Nephron (organoid): ENCODE data around the gene TYROBP.

Source experiments
- H3K27ac Mint-ChIP-seq, 3 experiments: 2 replicates each; pipeline ENCODE4 v1.8.0; 2020; ENCODE audit warnings: mixed read lengths in 3 of 3, mild to moderate bottlenecking in 2 of 3, moderate library complexity in 1 of 3
- H3K27me3 Mint-ChIP-seq: 2 replicates; pipeline ENCODE4 v1.8.0; 2021; ENCODE audit warnings: low read depth, mild to moderate bottlenecking, moderate library complexity, mixed read lengths
- H3K36me3 Mint-ChIP-seq: 2 replicates; pipeline ENCODE4 v1.8.0; 2020; ENCODE audit warnings: low read depth, mixed read lengths
- H3K4me1 Mint-ChIP-seq: 2 replicates; pipeline ENCODE4 v1.8.0; 2020; ENCODE audit warnings: mixed read lengths
- H3K4me3 Mint-ChIP-seq, 3 experiments: 2 replicates each; pipeline ENCODE4 v1.8.0; 2020; ENCODE audit warnings: mild to moderate bottlenecking in 3 of 3, mixed read lengths in 3 of 3, moderate library complexity in 2 of 3
- H3K9me3 Mint-ChIP-seq: 2 replicates; pipeline ENCODE4 v1.8.0; 2020; ENCODE audit warnings: mixed read lengths
- TF ChIP-seq, protein P1 (sequence below), 3 experiments: fragments of 200-600 bp; sonication (generic); IDR thresholded peaks; one replicate each; pipeline ENCODE4 v1.5.0; 2021; ENCODE audit warnings: antibody characterized with exemption in 3 of 3; ENCODE audit not compliant: unreplicated experiment in 3 of 3

Gene TYROBP

DNA sequence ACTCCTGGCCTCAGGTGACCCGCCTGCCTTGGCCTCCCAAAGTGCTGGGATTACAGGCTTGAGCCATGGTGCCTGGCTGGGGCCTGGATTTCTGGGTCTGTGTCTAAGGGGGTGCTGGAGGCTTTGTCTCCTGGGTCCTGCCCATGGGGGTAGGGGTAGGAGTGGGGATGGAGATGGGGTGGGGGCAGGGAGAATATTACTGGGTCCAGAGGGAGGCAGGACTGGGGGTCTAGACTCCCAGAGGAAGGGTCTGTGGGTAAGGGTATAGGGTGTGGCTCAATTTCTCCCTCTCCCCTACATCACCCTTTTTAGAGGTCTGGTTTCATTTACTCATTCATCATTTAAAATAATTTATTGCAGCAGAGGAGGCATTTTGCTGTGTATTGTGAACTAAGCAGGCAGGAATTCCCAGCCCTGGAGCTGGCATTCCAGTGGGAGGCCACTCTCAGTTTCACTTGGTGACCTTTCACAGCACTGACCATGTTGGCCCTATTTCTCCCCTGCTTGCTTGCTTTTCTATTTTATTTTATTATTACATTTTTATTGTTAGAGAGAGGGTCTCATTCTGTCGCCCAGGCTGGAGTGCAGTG, 6.9 kb downstream of the TYROBP start:
- H3K4me3 Mint-ChIP-seq = peak overlapping the region; percentile 78 to 97 (median 97)
- H3K27ac Mint-ChIP-seq = peak overlapping the region in 1 of 3 experiments; percentile 83
- peaks cover 19% of the 10 kb centered on the region for H3K27me3 Mint-ChIP-seq
- TF ChIP-seq, protein P1, sequence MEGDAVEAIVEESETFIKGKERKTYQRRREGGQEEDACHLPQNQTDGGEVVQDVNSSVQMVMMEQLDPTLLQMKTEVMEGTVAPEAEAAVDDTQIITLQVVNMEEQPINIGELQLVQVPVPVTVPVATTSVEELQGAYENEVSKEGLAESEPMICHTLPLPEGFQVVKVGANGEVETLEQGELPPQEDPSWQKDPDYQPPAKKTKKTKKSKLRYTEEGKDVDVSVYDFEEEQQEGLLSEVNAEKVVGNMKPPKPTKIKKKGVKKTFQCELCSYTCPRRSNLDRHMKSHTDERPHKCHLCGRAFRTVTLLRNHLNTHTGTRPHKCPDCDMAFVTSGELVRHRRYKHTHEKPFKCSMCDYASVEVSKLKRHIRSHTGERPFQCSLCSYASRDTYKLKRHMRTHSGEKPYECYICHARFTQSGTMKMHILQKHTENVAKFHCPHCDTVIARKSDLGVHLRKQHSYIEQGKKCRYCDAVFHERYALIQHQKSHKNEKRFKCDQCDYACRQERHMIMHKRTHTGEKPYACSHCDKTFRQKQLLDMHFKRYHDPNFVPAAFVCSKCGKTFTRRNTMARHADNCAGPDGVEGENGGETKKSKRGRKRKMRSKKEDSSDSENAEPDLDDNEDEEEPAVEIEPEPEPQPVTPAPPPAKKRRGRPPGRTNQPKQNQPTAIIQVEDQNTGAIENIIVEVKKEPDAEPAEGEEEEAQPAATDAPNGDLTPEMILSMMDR (IDR thresholded peaks at IDR 0.05; ENCODE audit: unreplicated experiment in 3 of 3) = no peak
- H3K36me3 Mint-ChIP-seq = no peaks in the 10 kb centered on the region
- H3K9me3 Mint-ChIP-seq = no peaks in the 10 kb centered on the region
- peaks cover 14% of the 10 kb centered on the region for H3K4me1 Mint-ChIP-seq

DNA sequence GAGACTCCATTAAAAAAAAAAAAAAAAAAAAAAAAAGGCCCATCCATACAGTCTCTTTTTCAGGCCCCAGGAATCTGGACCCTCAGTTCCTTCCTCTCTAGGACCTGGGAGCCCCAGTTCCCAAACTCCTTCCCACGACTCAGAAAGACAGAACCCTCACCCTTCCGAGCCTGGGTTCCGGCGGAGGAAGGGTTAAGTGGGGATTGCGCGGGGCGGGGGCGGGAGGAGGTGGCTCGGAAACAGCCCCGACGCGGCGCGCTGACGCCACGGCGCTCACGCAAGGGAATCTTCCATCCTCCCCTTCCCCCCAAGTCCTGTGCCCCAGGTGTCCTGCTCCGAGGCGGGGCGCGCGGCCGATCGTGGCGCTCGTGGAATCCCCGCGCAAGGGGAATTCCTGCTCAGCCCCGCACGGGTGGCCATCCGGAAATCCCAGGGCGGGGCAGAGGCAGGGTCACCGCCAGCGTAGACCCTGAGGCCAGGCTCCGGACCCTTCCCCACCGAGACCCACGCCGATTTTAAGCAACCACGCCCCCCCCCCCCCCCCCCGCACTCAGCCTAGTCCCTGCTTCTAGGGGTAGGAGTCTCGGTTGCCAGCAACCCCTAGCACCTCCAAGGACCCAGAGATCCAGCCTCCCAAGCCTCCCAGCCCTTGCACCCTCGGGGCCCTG, 8.4 kb downstream of the TYROBP start:
- TF ChIP-seq, protein P1 (IDR thresholded peaks at IDR 0.05; ENCODE audit: unreplicated experiment in 3 of 3) = no peak
- Mint-ChIP-seq H3K36me3 (peaks cover 5% of the 10 kb centered on the region), H3K4me1 (peaks cover 14% of the 10 kb centered on the region), H3K27ac (peak overlapping the region in 2 of 3 experiments; percentile 81 to 89), H3K4me3 (peak overlapping the region; percentile 93 to 97 (median 97)), H3K9me3 (no peaks in the 10 kb centered on the region), H3K27me3 (peaks cover 19% of the 10 kb centered on the region)

DNA sequence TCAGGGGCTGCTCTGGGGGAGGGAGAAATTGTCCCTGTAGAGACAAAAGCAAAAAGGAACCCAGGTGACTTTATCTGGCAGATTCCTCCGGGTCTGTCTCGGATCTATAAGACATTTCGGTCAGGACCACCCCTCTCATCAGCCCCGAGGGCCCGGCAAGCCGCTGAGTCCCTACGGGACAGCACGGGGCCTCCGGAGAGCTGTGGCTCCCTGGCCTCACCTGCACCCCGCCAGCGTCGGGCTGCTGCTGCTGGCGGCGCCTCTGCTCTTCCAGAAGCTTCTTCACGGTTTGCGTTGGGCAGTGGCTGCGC, 9.6 kb downstream of the TYROBP start:
- Mint-ChIP-seq H3K9me3 (no peaks in the 10 kb centered on the region), H3K36me3 (peaks cover 5% of the 10 kb centered on the region), H3K4me1 (peaks cover 13% of the 10 kb centered on the region), H3K27ac (no peak overlapping the region), H3K4me3 (peak overlapping the region; percentile 93 to 97 (median 97)), H3K27me3 (peaks cover 17% of the 10 kb centered on the region)
- TF ChIP-seq, protein P1 (IDR thresholded peaks at IDR 0.05; ENCODE audit: unreplicated experiment in 3 of 3) = no peak

DNA sequence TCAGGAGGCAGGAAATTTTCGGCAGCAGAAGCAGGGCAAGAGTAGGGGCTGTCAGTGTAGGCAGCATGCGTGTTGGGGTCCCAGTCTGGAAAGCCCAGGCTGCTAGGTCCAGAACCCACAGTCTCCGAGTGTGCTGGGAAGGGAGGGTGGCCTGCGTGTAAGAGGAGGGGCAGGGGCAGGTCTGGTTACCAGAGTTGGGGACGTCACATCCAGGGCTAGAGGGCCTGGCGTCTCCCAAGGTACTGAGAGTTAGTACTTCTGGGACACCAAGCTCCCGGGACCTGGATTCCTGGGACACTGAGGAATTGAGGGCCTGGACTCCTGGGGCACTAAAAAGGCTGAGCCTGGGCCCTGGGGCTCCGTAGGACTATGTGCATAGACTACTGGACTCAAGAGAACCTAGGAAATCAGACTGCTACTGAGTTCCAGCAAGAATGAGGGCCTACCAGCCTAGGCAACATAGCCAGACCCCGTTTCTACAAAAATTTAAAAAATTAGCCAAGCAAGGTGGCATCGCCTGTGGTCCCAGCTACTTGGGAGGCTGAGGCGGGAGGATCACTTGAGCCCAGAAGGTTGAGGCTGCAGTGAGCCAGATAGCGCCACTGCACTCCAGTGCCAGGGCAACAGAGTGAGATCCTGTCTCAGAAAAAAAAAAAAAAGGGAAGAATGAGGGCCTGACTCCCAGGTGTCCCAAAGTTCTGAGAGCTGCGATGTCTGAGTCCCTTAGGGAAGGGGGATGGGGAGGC, 10.2 kb downstream of the TYROBP start:
- Mint-ChIP-seq H3K27me3 (peaks cover 11% of the 10 kb centered on the region), H3K27ac (no peak overlapping the region), H3K4me3 (peak overlapping the region; percentile 79 to 97 (median 93)), H3K9me3 (no peaks in the 10 kb centered on the region), H3K36me3 (peaks cover 5% of the 10 kb centered on the region), H3K4me1 (peaks cover 10% of the 10 kb centered on the region)
- TF ChIP-seq, protein P1 (IDR thresholded peaks at IDR 0.05; ENCODE audit: unreplicated experiment in 3 of 3) = no peak

DNA sequence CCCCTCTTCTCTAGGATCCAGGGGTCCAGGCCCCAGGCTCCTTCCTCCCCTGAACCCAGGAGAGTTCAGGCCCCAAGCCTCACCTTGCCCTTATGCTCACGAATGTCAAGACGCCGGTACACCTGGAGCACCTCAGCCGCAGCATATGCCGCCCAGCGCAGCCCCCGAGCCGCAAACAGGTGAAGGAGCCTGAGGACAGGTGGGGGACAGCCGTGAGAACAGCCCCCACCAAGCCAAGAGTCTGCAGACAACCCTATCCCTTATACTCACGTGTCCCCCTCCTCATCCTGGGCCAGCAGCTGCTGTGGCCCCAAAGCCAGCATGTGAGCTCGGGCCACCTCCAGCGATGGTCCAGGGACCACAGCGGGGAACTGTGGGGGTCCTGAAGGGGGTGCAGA, 11.5 kb downstream of the TYROBP start:
- H3K27ac Mint-ChIP-seq = no peak overlapping the region
- TF ChIP-seq, protein P1 (IDR thresholded peaks at IDR 0.05; ENCODE audit: unreplicated experiment in 3 of 3) = no peak
- peaks cover 4% of the 10 kb centered on the region for H3K4me1 Mint-ChIP-seq
- no peaks in the 10 kb centered on the region for H3K9me3 Mint-ChIP-seq
- H3K27me3 Mint-ChIP-seq = no peaks in the 10 kb centered on the region
- H3K4me3 Mint-ChIP-seq = no peak overlapping the region
- peaks cover 10% of the 10 kb centered on the region for H3K36me3 Mint-ChIP-seq
